Fibroblast of peridontal ligament (primary cell): ENCODE measurements around the gene ARID4B.
"Not testable (repeated sequence)": the region's sequence is repeated elsewhere in the genome, so short reads cannot be mapped to it uniquely, and the experiment has no call there.

Source experiments
- DNase-seq: peaks from one replicate; pipeline ENCODE4 v3.0.0-alpha.2; 2010; ENCODE audit errors: extremely low read depth

Gene ARID4B

DNA sequence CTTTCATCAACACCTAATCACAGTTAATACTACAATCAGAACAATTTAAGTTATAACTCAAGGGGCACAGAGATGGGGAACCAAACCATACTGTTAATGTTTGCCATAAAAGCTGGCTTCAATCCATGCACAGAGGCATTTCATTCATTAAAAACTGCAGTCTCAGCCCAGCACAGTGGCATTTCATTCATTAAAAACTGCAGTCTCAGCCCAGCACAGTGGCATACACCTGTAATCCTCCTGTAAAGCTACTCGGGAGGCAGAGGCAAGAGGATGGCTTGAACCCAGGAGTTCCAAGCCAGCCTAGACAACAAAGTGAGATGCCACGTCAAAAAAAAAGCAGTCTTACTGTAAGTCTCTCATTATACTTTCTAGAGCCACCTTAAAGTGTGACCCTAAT, 29.2 kb downstream of the ARID4B start:
- no peak for DNase-seq

DNA sequence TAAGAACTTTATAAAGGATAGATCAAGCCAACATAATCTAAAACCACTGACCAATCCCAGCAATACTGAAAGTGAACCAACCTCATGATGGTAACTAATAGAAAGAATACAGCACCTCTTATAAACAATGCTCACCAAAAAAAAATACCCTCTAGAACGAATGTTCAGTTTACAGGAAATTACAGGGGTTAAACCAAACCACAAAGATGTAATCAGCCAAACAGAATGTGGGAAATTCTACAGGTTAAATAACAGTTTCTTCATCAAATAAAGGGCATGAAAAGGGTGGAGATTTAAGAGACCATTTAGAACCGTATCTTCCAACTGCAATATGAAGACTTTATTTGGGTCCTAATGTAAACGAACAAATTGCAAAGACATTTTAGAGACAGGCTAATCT, 30.4 kb downstream of the ARID4B start:
- peak; percentile 25 for DNase-seq

DNA sequence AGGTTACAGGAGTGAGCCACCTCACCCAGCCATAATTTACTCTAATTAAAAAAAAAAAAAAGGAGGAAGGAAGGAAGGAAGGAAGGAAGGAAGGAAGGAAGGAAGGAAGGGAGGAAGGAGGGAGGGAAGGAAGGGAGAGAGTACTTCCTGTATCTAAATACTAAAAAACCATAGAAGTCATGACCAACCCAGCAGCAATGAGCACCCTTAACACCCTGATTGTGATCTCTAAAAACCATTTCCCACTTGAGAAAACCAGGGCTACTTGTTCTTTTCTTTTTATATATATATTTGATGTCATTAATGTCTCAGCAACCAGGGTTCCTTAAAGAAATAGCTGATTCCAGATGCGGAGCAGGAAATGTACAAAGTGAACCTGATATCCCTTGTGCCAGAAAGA, 31.2 kb downstream of the ARID4B start:
- DNase-seq = no peak

DNA sequence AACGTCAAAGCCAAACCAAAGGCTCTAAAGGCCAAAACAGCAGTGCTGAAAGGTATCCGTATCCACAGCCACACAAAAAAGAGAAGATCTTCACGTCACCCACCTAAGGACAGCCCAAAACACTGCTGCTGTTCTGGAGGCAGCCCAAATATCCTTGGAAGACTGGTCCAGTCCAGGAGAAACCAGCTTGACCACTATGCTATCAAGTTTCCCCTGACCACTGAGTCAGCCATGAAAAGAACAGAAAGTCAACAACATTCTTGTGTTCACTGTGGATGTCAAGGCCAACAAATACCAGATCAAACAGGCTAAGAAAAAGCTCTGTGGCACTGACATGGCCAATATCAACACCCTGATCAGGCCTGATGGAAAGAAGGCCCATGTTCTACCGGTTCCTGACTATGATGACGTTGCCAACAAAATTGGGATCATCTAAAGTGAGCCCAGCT, 32.1 kb downstream of the ARID4B start:
- peak; percentile 71 for DNase-seq

DNA sequence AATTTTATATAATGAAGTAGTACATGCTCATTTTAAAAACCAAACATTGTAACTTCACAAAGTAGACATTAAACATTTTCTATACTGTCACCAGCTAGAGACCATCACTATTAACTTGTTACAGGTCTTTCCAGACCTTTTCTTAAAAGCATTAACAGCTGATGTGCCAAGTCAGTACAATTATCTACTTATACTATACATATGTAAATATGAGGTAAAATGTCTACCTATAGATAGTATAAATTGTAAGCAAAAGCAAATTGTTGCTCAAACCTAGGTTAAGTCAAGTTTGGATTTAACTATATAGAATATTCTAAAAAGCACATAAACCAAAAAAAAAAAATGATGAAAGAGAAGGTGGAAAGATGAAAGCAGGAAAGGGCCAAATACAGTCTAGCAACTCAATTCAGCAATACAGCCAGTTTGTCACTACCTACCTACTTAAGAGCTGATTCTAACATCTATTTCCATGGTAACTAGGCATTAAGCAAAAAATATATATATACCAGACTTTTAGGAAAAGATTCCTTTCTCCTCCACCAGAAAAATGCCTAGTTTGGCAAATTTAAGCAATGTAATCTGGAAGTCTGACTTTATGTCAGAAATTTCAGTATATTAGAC, 34.5 kb downstream of the ARID4B start:
- no peak for DNase-seq

DNA sequence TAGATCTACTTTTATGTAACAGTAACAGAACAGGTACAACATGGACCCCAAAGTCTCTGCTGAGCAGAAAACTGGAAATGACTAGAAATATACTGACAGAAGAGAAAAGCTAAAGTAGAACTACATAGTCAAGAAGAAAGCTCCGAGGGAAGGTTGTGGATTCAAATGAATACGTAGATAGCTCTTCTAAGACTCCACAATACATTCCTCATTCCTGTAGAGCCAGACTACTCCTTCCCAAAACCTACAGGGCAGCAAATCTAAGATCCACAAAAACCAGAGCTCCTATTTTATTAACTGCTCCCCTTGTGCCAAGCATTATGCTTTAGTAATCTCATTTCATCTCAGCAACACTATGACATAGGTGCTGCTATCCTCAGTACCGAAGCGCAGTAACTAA, 35.2 kb downstream of the ARID4B start:
- no peak for DNase-seq

DNA sequence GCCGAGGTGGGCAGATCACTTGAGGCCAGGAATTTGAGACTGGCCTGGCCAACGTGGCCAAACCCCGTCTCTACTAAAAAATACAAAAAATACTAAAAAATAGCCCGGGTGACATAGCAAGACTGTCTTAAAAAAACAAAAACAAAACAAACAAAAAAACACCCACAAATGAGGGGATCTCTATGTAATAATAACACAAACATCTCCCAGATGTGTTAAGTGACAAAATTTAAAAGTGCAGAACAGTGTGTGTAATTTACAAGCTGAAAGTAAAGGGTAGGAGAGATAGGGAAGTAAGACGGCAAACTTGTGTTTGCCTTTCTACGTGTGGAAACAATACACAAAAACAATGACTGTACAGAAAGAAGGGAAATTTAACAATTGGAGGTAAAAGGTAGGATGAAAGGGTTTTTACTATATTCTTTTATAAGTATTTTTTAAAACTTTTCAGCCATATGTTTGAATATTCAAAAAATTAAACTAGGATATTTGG, 36.3 kb downstream of the ARID4B start:
- DNase-seq = no peak

DNA sequence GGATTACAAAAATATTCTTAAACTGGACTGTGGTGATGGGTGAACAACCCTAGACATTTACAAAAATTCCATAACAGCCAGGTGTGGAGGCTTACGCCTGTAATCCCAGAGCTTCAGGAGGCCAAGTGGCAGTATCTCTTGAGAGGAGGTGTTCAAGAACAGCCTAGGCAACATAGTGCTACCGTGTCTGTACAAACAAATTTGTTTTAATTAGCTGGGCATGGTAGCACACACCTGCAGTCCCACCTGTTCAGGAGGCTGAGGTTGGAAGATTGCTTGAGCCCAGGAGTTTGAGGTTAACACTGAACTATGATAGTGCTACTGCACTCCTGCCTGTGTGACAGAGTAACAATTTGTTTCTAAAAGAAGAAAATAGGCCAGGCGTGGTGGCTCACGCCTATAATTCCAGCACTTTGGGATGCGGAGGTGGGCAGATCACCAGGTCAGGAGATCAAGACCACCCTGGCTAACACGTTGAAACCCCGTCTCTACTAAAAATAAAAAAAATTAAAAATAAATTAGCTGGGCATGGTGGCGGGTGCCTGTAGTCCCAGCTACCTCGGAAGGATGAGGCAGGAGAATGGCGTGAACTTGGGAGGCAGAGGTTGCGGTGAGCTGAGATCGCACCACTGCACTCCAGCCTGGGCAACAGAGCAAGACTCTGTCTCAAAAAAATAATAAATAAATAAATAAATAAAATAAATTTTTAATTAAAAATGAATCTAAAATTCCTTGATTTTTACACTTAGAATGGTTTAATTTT, 37.1 kb downstream of the ARID4B start:
- no peak for DNase-seq

DNA sequence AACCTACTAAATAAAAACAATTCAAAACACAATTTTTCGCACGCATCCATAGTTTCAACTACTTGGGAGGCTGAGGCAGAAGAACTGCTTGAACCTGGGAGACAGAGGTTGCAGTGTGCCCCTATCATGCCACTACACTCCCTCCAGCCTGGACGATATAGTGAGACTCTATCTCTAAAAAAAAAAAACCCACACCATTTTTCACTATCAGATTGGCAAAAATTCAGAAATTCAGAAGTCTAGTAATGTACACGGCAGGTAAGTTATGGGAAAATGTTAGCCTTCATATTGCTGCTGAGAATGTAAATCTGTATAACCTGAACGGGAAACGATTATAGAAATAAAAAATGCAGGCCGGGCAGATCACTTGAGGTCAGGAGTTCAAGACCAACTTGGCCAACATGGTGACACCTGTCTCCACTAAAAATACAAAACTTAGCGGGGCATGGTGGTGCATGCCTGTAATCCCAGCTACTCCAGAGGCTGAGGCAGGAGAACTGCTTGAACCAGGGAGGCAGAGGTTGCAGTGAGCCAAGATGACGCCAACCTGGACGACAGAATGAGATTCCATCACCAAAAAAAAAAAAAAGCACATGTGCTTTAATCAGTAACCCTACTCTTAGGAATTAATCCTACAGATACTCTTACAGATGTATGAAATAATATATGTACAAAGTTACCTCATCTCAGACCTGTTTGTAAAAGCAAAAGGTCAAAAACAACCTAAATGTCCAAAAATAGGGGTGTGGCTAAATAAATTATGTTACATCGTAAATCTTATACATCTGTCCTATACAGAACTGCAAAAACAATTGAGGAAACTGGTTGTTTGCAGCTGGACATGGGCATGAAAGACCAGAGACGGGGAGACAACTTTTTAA, 37.9 kb downstream of the ARID4B start:
- DNase-seq = no peak

DNA sequence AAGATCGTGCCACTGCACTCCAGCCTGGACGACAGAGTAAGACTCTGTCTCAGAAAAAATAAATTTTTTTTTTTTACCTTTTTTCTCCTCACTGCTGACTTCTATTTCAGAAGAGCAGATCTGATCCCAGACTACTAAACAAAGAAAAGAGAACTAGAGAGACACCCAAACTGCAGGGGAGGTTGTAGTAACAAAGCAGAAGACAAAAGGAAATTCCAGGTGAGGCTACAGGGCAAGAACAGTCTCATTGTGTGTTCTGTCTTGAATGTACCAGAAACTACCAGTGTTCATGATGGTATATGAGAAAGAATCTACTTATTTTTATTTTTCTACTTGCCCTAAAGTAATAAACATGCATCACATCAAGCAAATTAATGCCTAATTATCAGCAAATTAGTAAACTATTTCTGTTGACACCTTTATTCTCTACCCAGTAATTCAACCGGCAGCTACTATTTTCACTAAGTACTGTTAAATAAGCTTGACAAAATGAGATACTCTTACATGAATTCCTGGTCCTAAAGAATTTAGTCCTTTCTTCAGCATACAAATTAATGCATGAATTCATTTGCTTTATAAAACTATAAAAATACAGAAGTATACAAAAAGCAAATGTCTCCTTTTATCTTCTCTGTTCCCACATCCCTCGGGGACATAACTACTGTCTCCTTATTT, 40.6 kb downstream of the ARID4B start:
- DNase-seq = no peak

DNA sequence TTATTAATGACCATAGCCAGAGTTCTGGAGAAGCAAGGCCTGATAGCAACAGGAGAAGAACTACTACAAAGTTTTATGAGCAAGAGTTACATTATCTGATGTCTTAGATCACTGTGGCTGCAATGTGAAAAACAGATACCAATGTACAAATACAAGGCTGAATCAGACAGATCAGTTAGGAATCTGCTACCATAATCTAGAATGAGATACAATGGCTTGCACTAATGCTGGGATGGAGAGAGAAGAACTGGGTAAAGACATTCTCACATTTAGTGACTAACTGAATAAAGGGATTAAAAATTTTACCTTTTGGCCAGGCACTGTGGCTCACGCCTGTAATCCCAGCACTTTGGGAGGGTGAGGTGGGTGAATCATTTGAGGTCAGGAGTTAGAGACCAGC, 41.3 kb downstream of the ARID4B start:
- DNase-seq = no peak

DNA sequence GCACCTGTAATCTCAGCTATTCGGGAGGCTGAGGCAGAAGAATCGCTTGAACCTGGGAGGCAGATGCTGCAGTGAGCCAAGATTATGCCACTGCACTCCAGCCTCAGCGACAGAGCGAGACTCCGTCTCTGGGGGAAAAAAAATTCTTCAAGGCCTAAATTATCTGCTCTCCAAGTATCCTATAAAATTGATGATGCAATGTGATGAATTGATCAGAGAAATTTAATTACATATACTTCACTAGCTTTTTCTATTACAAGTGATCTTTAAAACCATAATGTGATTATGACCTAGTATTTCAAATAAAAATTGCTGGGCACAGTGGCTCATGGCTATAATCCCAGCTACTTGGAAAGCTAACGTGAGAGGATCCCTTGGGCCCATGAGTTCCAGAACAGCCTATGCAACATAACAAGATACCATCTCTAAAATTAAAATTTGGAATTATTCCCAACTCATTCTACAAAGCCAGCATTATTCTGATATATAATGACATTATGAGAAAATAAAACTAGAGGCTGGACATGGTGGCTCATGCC, 43.7 kb downstream of the ARID4B start:
- no peak for DNase-seq

DNA sequence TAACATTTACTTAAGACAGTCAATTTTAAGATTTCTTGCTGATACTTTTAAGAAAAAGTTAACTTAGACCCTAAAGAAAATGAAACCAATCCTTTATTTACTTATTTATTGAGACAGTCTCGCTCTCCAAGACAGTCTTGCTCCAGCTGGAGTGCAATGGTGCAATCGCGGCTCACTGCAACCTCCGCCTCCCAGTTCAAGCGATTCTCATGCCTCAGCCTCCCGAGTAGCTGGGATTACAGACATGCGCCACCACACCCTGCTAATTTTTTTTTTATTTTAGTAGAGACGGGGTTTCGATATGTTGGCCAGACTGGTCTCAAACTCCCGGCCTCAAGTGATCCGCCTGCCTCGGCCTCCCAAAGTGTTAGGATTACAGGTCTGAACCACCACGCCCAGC, 44.3 kb downstream of the ARID4B start:
- DNase-seq = not testable (repeated sequence)

DNA sequence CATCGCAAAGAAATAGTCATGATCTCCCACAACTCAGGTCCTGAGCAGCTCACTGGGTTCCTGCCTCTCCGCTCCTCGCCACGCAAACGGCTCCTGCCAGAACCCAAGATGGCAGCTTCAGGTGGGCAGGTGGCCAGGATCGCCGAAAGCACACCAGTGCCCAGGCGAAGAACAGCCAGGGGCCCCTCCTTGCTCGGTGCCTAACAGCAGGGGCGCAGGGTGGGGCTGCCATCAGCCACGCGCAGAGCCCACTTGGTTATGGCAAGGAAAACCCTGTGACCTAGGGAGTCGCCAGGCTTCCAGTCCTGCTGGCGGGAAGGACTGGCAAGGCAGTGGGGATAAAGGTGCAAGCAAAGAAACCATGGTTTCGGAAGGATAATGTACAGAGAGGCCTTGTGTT, 47.5 kb downstream of the ARID4B start:
- DNase-seq = no peak

DNA sequence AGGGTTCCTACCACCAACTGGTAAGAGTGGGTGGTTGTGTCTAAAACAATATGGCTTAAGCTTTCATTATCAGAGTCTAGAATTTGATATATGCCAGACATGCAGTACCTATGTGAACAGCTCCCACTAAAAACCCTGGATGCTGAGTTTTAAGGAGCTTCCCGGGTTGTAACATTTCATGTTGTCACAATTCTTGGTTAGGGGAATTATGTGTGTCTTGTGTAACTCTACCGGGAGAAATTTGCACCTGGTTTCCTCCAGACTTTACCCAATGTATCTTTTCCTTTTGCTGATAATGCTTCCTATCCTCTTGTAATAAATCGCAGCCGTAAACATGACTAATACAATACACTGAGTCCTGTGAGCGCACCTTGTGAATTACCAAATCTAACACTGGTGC, 48.3 kb downstream of the ARID4B start:
- DNase-seq = no peak

DNA sequence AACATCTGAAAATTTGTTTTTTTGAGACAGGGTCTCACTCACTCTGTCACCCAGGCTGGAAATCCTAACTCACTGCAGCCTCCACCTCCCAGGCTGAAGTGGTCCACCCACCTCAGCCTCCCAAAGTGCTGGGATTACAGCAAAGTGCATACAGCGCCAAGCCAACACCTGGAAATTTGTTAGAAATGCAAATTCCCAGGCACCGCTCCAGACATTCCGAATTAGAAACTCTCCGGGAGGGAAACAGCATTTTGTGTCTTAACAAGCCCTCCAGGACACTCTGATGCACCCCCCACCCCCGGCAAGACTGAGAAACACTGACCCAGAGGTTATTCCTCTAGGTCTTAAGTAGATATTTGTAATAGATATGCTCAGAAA, 49.1 kb downstream of the ARID4B start:
- DNase-seq = no peak

DNA sequence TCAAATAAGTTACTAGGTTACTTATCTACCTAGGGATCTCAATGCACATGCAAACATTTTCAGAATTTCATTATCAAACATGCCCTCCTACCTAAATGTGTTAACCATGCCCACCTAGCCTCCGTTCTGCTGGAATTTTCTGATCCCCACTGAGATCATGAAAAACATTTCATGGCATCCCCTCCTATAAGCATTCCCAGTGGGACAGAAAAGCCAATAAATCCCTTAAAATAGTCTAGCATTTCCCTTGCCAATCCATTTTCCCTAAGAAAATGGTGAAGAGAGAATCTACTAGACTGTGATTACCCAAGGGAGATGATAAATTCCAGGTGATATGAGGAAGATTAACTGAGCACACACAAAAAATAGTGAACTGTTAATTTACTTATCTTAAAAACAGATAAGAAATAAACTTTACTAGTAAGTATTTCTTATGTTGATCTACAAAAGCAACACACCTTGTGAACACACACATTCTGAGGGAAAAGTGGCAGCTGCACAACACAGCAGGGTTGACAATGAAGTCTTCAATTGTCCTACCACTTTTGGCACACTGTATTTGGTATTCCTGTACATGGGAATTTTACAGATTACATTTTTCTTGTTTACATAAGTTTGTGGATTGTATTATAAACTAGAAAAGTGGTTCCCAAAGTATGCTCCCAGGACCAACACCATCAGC, 49.6 kb downstream of the ARID4B start:
- DNase-seq = no peak

DNA sequence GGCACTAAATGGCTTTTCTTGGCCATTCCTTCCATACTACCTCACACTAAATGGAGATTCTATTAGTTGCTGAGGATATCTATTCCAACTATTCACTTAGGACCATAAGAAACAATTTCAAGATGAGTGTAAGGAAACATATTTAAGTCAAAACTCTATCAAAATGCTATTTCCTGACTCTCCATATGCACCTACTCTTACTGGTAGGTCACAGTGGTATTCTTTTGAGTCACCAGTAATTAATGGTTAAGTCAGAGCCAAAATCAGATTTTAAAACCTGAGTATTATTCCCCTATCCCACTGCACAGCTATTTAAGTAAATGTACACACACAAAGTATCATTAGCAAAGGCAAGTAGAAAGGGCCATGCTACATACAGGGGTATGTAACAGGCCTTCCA, 50.3 kb downstream of the ARID4B start:
- DNase-seq = no peak

DNA sequence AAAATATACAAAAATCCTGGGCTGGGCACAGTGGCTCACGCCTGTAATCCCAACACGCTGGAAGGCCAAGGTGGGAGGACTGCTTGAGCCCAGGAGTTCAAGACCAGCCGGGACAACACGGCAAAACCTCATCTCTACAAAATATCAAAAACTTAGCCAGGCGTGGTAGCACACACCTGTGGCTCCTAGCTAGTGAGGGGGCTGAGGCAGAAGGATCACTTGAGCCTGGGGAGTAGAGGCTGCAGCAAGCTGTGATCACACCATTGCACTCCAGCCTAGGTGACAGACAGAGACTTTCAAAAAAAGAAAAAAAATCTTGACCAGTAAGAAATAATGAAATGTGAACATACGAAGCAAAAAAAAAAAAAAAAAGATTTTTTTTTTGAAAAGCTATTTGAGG, 52.1 kb downstream of the ARID4B start:
- no peak for DNase-seq

DNA sequence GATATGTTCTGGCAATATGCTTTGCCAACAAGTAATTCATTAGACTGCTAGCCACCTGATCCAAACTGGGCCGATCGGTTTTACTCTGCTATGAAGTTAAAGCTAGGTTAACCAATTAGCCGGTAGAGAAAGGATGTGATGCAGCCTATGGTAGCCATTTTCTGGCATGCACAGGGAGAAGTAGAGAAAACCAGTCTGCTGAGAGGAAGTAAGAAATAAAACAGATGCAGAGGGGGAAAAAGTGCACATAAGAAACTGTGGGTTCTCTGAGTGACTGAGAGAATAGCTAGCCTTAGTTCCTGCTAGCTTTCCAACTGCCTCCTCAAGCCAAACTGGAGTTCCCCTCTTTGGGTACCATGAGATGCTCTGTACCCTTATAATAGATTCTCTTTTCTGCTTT, 52.8 kb downstream of the ARID4B start:
- DNase-seq = no peak

DNA sequence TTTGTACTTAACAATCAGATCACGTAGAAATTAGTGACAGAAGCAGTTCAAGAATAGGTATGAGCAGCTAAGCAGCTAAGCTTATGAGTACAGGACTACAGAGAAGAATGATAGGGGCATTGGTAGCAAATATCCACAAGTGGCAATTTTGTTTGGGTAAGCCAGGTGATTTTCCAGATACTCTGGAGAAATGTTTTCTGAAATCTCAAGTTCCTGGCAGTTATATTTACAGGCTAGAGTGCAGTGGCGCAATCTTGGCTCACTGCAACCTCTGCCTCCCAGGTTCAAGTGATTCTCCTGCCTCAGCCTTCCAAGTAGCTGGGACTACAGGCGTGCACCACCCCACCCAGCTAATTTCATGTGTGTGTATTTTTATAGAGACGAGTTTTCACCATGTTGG, 55.1 kb downstream of the ARID4B start:
- DNase-seq = no peak
